ENCODE data around the gene FAM219A.
"Not testable (repeated sequence)": the region's sequence is repeated elsewhere in the genome, so short reads cannot be mapped to it uniquely, and the experiment has no call there.

The FAM219A gene

DNA sequence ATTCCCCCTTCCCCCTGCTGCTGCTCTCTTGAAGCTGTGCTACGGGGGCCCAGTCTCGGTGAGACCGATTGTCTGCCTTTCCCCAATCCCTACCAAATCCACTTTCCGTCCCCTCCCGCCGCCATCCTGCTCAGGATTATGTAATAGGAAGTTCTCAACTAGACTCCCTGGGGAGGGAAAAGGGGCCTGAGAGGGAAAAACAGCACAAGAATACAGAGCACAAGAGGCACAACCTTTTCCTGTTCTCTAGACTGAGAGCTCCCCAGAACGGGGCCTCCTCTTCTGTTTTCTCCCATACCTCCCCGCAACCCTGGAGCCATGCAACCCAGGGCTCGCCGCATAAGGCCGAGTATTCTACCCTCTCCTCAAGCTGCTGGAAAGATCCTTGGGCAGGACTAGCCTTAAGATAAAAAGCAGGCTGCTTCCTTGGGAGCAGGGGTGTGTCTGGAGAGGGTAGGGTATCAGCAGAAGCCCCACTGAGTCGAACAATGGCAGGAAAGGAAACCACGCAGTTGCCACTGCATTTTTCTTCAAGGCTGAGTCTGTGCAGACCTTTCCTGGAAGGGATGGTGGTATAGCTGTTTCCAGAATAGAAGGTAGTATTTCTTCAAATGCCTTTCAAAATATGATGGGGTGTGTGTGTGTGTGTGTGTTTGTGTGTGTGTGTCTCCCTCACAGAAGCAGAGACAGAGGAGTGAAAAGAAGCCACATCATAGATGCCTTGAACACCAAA lies 94.6 kb downstream of the FAM219A start:
- FAIRE-seq (no peak), DNase-seq (ENCODE audit: insufficient read length, low spot score) (no peak)

DNA sequence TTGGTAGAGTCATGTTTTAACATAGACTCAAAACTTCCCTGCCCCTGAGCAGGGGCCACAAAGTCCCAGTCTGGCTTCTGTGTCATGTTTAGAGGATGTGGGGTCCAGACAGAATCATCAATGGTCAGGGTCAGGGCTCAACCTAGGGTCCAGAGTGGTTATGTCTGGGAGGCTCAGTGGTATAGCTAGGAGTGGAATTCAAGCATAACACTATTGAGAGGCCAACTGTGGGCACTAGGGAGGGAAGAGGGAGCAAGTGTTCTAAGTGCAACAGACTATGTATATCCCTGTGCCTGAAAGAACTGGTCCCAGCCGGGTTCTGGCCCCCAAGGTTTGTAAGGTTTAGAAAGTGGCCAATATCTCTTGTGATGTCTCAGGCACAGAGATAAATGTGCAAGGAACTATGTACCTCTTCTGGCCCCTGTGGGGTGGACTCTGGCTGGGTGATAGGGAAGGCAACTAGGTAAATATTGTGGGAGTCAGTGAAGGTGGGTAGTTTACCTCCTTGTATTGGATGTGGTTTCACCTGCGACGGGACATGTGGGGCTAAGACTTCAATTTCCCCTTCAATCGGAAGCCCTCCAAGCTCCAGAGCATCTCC lies 95.7 kb downstream of the FAM219A start:
- DNase-seq (ENCODE audit: insufficient read length, low spot score), result no peak
- no peak for FAIRE-seq

DNA sequence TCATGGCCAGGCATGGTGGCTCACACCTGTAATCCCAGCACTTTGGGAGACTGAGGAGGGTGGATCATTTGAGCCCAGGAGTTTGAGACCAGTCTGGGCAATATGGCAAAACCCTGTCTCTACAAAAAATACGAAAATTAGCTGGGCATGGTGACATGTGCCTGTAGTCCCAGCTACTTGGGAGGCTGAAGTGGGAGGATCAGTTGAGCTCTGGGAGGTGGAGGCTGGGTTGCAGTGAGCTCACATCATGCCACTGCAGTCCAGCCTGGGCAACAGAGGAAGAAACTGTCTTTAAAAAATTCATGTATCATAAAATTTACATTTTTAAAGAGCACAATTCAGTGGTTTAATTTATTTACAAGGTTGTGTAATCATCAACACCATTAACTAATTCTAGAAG lies 105.4 kb downstream of the FAM219A start:
- DNase-seq (ENCODE audit: insufficient read length, low spot score); FAIRE-seq: not testable (repeated sequence)

GRCh38 chr9:34352122-34352652 lies 106.2 kb downstream of the FAM219A start:
- DNase-seq (ENCODE audit: insufficient read length, low spot score); FAIRE-seq: not testable (repeated sequence)

DNA sequence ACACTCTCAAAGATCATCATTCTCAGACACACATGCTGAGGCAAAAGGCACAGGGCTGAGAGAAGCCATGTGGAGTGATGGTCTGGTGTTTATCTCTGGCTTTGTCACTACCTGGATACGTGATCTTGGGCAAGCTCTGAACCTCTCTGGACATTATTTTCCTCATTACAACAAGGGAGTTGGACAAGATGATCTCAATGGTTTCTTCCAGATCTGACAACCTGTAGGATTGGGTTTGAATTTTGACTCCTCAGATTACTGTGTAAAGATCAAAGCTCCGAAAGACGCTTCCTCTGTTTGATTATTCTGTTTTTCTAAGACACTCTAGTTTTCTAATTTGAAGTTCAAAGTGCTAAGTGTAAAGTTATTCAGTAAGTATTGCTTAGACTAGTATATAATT lies 109.0 kb downstream of the FAM219A start:
- FAIRE-seq (no peak), DNase-seq (ENCODE audit: insufficient read length, low spot score) (no peak)

Measured in HTR-8/SVneo (cell line).